IMR-90 (cell line): Measurements from ENCODE around the gene PLS1. TPM values are rescaled to one million over a fixed set of nuclear protein-coding genes. Genes with fewer than 3 reads are reported as not detected.

Experiments
- ATAC-seq: fragments of 200-7000 bp; cut with Tn5 transposase; 2 replicates; pipeline ENCODE4 v1.9.1; 2020; ENCODE audit warnings: low read depth, mild to moderate bottlenecking, moderate library complexity
- BruUV-seq: library from RNA; stranded (reverse); fragments of 400-500 nt; replicated peaks from 2 replicates; lab custom pipeline; 2021; lab: Mats Ljungman, UMichigan
- CTCF ChIA-PET: fragments of 300-600 bp; formaldehyde crosslinking; extraction: SDS; loops from one replicate; lab custom pipeline; 2021; ENCODE audit warnings: antibody characterized with exemption; lab: Yijun Ruan, JAX
- POLR2A ChIA-PET: fragments of 300-600 bp; sonication (Branson Sonifier 250); formaldehyde crosslinking; loops from one replicate; lab custom pipeline; 2022; ENCODE audit warnings: antibody characterized with exemption; ENCODE audit not compliant: unreplicated experiment; lab: Charles Lee
- DNase-seq: peaks from one replicate; pipeline ENCODE4 v3.0.0; 2013
- H2AFZ ChIP-seq: replicated peaks from 2 replicates; pipeline ENCODE3; 2013; ENCODE audit warnings: low read length, mild to moderate bottlenecking; ENCODE audit not compliant: poor library complexity
- H2AK5ac ChIP-seq: 2 replicates; pipeline ENCODE4 v1.6.1; 2013; ENCODE audit warnings: low read depth, low read length, inconsistent platforms
- H2AK9ac ChIP-seq: replicated peaks from 2 replicates; pipeline ENCODE3; 2013; ENCODE audit warnings: mild to moderate bottlenecking, low read depth, low read length, moderate library complexity; ENCODE audit not compliant: poor library complexity
- H2BK120ac ChIP-seq: 2 replicates; pipeline ENCODE4 v1.6.1; 2013; ENCODE audit warnings: low read depth, low read length, inconsistent platforms
- H2BK15ac ChIP-seq: 3 replicates; pipeline ENCODE4 v1.6.1; 2013; ENCODE audit warnings: low read depth, low read length, inconsistent platforms
- H2BK20ac ChIP-seq: 2 replicates; pipeline ENCODE4 v1.6.1; 2013; ENCODE audit warnings: low read depth, mild to moderate bottlenecking, inconsistent platforms, low read length, moderate library complexity
- H2BK5ac ChIP-seq: 2 replicates; pipeline ENCODE4 v1.6.1; 2013; ENCODE audit warnings: mild to moderate bottlenecking, low read depth, low read length, inconsistent platforms; ENCODE audit not compliant: poor library complexity, severe bottlenecking
- H3K14ac ChIP-seq: replicated peaks from 2 replicates; pipeline ENCODE4 v1.6.1; 2013; ENCODE audit warnings: low read depth, low read length, inconsistent platforms
- H3K18ac ChIP-seq: 2 replicates; pipeline ENCODE4 v1.6.1; 2013; ENCODE audit warnings: low read depth, low read length, control low read depth
- H3K23ac ChIP-seq: 2 replicates; pipeline ENCODE4 v1.6.1; 2013; ENCODE audit warnings: low read depth, low read length, inconsistent platforms
- H3K27ac ChIP-seq: 2 replicates; pipeline ENCODE4 v1.5.1; 2013; ENCODE audit warnings: mild to moderate bottlenecking, control low read depth, low read length; ENCODE audit not compliant: insufficient read depth
- H3K27me3 ChIP-seq: 2 replicates; pipeline ENCODE4 v1.6.1; 2013; ENCODE audit warnings: low read length; ENCODE audit not compliant: control insufficient read depth, insufficient read depth
- H3K36me3 ChIP-seq: 2 replicates; pipeline ENCODE4 v1.6.1; 2013; ENCODE audit warnings: low read length, mixed read lengths; ENCODE audit not compliant: control insufficient read depth, insufficient read depth
- H3K4ac ChIP-seq: 2 replicates; pipeline ENCODE4 v1.6.1; 2013; ENCODE audit warnings: low read depth, low read length, inconsistent platforms
- H3K4me1 ChIP-seq: 2 replicates; pipeline ENCODE4 v1.6.1; 2013; ENCODE audit warnings: low read length, mixed read lengths; ENCODE audit not compliant: control insufficient read depth, insufficient read depth
- H3K4me2 ChIP-seq: 2 replicates; pipeline ENCODE4 v1.6.1; 2013; ENCODE audit warnings: low read depth, mild to moderate bottlenecking, control low read depth, low read length, moderate library complexity
- H3K4me3 ChIP-seq: 2 replicates; pipeline ENCODE4 v1.5.1; 2013; ENCODE audit warnings: low read depth, mild to moderate bottlenecking, control low read depth, low read length, moderate library complexity; ENCODE audit not compliant: insufficient read depth
- H3K56ac ChIP-seq: 2 replicates; pipeline ENCODE4 v1.6.1; 2013; ENCODE audit warnings: low read length, inconsistent platforms; ENCODE audit not compliant: insufficient read depth; ENCODE audit errors: extremely low read depth
- H3K79me1 ChIP-seq, 2 experiments: 2 replicates each; pipeline ENCODE4 v1.6.1; 2013; ENCODE audit warnings: low read length in 2 of 2, inconsistent platforms in 1 of 2, low read depth in 1 of 2
- H3K9ac ChIP-seq: 2 replicates; pipeline ENCODE4 v1.6.1; 2013; ENCODE audit warnings: low read depth, low read length, control low read depth
- H3K9me1 ChIP-seq: 2 replicates; pipeline ENCODE4 v1.6.1; 2013; ENCODE audit warnings: low read length, inconsistent platforms; ENCODE audit not compliant: insufficient read depth
- H3K9me3 ChIP-seq: 2 replicates; pipeline ENCODE4 v1.6.1; 2013; ENCODE audit warnings: low read length; ENCODE audit not compliant: control insufficient read depth, insufficient read depth
- H4K20me1 ChIP-seq: 2 replicates; pipeline ENCODE4 v1.6.1; 2013; ENCODE audit warnings: low read length, inconsistent platforms; ENCODE audit not compliant: insufficient read depth
- H4K5ac ChIP-seq: 2 replicates; pipeline ENCODE4 v1.6.1; 2013; ENCODE audit warnings: mild to moderate bottlenecking, low read depth, low read length, control low read depth
- H4K8ac ChIP-seq, 2 experiments: 2 replicates each; pipeline ENCODE4 v1.6.1; 2013; ENCODE audit warnings: low read depth in 2 of 2, low read length in 2 of 2, control low read depth in 1 of 2, inconsistent platforms in 1 of 2
- H4K91ac ChIP-seq: 2 replicates; pipeline ENCODE4 v1.6.1; 2013; ENCODE audit warnings: low read depth, low read length, inconsistent platforms; ENCODE audit not compliant: insufficient read depth
- BHLHE40 ChIP-seq: fragments of 150-350 bp; IDR thresholded peaks from 2 replicates; pipeline ENCODE4 v1.6.1; 2016; ENCODE audit warnings: mild to moderate bottlenecking, low read depth, low read length
- CEBPB ChIP-seq: IDR thresholded peaks from 2 replicates; pipeline ENCODE4 v1.6.1; 2012; ENCODE audit warnings: low read depth, low read length, improper control_type of control experiment
- MAFK ChIP-seq: IDR thresholded peaks from 2 replicates; pipeline ENCODE4 v1.6.1; 2012; ENCODE audit warnings: low read depth, low read length, improper control_type of control experiment
- POLR2A ChIP-seq: IDR thresholded peaks from 2 replicates; pipeline ENCODE4 v1.6.1; 2012; ENCODE audit warnings: mild to moderate bottlenecking, low read depth, low read length
- WGBS, 2 experiments: methylation state at CpG; one replicate each; pipeline versions ENCODE4 v1.1.5 to v1.1.7; 2013; ENCODE audit warnings: missing lambda C conversion rate in 2 of 2; ENCODE audit not compliant: insufficient read length in 1 of 2; ENCODE audit errors: extremely low coverage in 2 of 2; 5-methylcytosine and 5-hydroxymethylcytosine counted together
- dilution Hi-C: fragments of 300-500 bp; cut with HindIII; formaldehyde crosslinking; loops from one replicate; pipeline ENCODE4 v1.14.3; 2018; ENCODE audit warnings: low sequenced_read_pairs; ENCODE audit not compliant: unreplicated experiment
- in situ Hi-C: fragments of 300-500 bp; cut with MboI; formaldehyde crosslinking; loops from 3 replicates; pipeline ENCODE4 v1.14.3; 2019; ENCODE audit warnings: low sequenced_read_pairs, inconsistent platforms, mixed read lengths
- intact Hi-C: fragments of 100-400 bp; cut with micrococcal nuclease; formaldehyde crosslinking; loops from 2 replicates; pipeline ENCODE4 v1.10.0; 2022
- polyA plus RNA-seq, 3 experiments: library from polyadenylated mRNA; depleted of rRNA; stranded (reverse); fragments of >200 nt; gene quantifications; 2 replicates each; pipeline ENCODE4 v1.2.3, GENCODE V29; 2012; ENCODE audit warnings: low replicate concordance in 1 of 3
- total RNA-seq: library from RNA; depleted of rRNA; stranded (reverse); fragments of >200 nt; gene quantifications from 2 replicates; pipeline ENCODE4 v1.2.3, GENCODE V29; 2012

PLS1 gene
- total and polyA plus RNA-seq, 2 of the 4 experiments (the other 2 are of a cell fraction), result 0.29 to 0.90 TPM

DNA sequence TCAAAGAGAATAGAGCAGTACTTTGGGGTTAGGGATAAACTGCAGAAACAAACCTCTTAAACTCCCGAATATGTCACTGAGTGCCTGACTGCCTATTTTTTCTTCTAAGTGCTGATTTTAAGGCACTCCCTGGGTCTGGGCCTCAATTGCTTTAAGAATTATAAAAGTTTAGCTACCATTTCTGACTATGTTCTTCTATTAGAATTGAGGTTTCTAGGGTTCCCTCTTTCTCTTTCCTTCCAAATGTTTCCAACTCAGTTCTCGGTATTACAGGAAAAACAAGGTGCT lies 28.9 kb downstream of the PLS1 start:
- Histone ChIP-seq H2BK15ac (no peak overlapping the region), H3K23ac (no peak overlapping the region), H3K9ac (no peak overlapping the region), H4K20me1 (no peaks in the 10 kb centered on the region), H3K9me1 (no peaks in the 10 kb centered on the region), H3K18ac (no peak overlapping the region), H3K4ac (no peak overlapping the region), H2BK5ac (no peak overlapping the region), H3K9me3 (no peaks in the 10 kb centered on the region), H2BK120ac (no peak overlapping the region), H2AK5ac (no peak overlapping the region), H3K4me3 (no peak overlapping the region), H2AFZ (no peak overlapping the region), H3K14ac (no peak overlapping the region), H3K27ac (no peak overlapping the region), H4K8ac (no peak overlapping the region), H3K79me1 (no peaks in the 10 kb centered on the region), H4K91ac (no peak overlapping the region), H3K4me2 (no peak overlapping the region), H3K56ac (no peak overlapping the region), H4K5ac (no peak overlapping the region), H3K4me1 (no peaks in the 10 kb centered on the region), H2BK20ac (no peak overlapping the region), H2AK9ac (no peak overlapping the region), H3K27me3 (peaks cover 2% of the 10 kb centered on the region; the same call in 1 of the 2 replicates), H3K36me3 (no peaks in the 10 kb centered on the region)
- CTCF ChIA-PET, result no interaction called here
- intact Hi-C loops (no loop called here), in situ Hi-C loops (no loop called here), dilution Hi-C loops (no loop called here)
- TF ChIP-seq BHLHE40 (no peak), MAFK (no peak), POLR2A (no peak), CEBPB (no peak)
- POLR2A ChIA-PET, result no interaction called here
- no peak for ATAC-seq
- WGBS, 2 experiments, result no CpG with 5 or more reads among the region's 2 CpGs
- no peak for DNase-seq
- no TSS peak for BruUV-seq
